Skeletal muscle tissue (tissue), 4 donors: ENCODE measurements around the gene CCL20. TPM values are rescaled to one million over a fixed set of nuclear protein-coding genes. Genes with fewer than 3 reads are reported as not detected.
A peak's percentile ranks its signal among the peaks of the same experiment; 100 is the strongest.

Experiments
- H3K27ac ChIP-seq: one replicate; pipeline ENCODE4 v1.7.0; 2013; ENCODE audit warnings: mild to moderate bottlenecking, low read depth, low read length, inconsistent platforms
- H3K27me3 ChIP-seq, 3 donors: one replicate each; pipeline ENCODE4 v1.7.0; 2013; ENCODE audit warnings: low read length in 3 of 3; ENCODE audit not compliant: control insufficient read depth in 3 of 3, insufficient read depth in 3 of 3
- H3K36me3 ChIP-seq, 3 donors: one replicate each; pipeline ENCODE4 v1.7.0; 2013; ENCODE audit warnings: low read length in 3 of 3; ENCODE audit not compliant: control insufficient read depth in 3 of 3, insufficient read depth in 3 of 3
- H3K4me1 ChIP-seq, 3 donors: one replicate each; pipeline ENCODE4 v1.7.0; 2013; ENCODE audit warnings: low read length in 3 of 3, mild to moderate bottlenecking in 3 of 3; ENCODE audit not compliant: control insufficient read depth in 3 of 3, insufficient read depth in 3 of 3
- H3K4me3 ChIP-seq, 3 donors: one replicate each; pipeline ENCODE4 v1.7.0; 2013; ENCODE audit warnings: low read length in 3 of 3
- H3K9ac ChIP-seq, 3 donors: one replicate each; pipeline ENCODE4 v1.7.0; 2013; ENCODE audit warnings: low read length in 3 of 3, mild to moderate bottlenecking in 3 of 3, moderate library complexity in 2 of 3, low read depth in 1 of 3
- H3K9me3 ChIP-seq, 3 donors: one replicate each; pipeline ENCODE4 v1.7.0; 2013; ENCODE audit warnings: low read length in 3 of 3; ENCODE audit not compliant: control insufficient read depth in 3 of 3
- total RNA-seq: library from RNA; depleted of rRNA; stranded (reverse); fragments of >200 nt; gene quantifications from one replicate; pipeline ENCODE4 v1.2.3, GENCODE V29; 2014
- donor health status: Osteomylitis.

Gene CCL20
- total RNA-seq: not detected

- Histone ChIP-seq H3K4me3 (no peak within 1 kb of the TSS), H3K4me1 (peaks cover 0 to 3% (median 3%) of the 10 kb centered on the region in 3 donors), H3K9ac (no peak within 1 kb of the TSS), H3K9me3 (no peaks in the 10 kb centered on the region), H3K27ac (no peak within 1 kb of the TSS), H3K36me3 (no peaks in the 10 kb centered on the region), H3K27me3 (no peaks in the 10 kb centered on the region)
Observed at GRCh38 chr2:227813562-227814353, at the start of gene CCL20. Gene CCL20 (plus strand): TSS chr2:227813842. CDS start chr2:227813912, 70 bp downstream.

GRCh38 chr2:227765788-227766372 is 47.8 kb upstream of the CCL20 start:
- peak overlapping the region in 1 of 3 donors; percentile 2 for H3K9ac ChIP-seq
- H3K36me3 ChIP-seq: no peaks in the 10 kb centered on the region
- H3K9me3 ChIP-seq: no peaks in the 10 kb centered on the region
- H3K4me1 ChIP-seq: no peaks in the 10 kb centered on the region
- no peak overlapping the region for H3K27ac ChIP-seq
- H3K4me3 ChIP-seq: no peak overlapping the region
- H3K27me3 ChIP-seq: no peaks in the 10 kb centered on the region

- no peaks in the 10 kb centered on the region for H3K4me1 ChIP-seq
- peak overlapping the region in 1 of 3 donors; percentile 2 for H3K9ac ChIP-seq
- H3K9me3 ChIP-seq: no peaks in the 10 kb centered on the region
- no peaks in the 10 kb centered on the region for H3K36me3 ChIP-seq
- no peaks in the 10 kb centered on the region for H3K27me3 ChIP-seq
- H3K27ac ChIP-seq: no peak overlapping the region
- no peak overlapping the region for H3K4me3 ChIP-seq
Observed at GRCh38 chr2:227766373-227766883, 47.2 kb upstream of the CCL20 start.

GRCh38 chr2:227767830-227768229 is 45.8 kb upstream of the CCL20 start:
- Histone ChIP-seq H3K9me3 (no peaks in the 10 kb centered on the region), H3K36me3 (no peaks in the 10 kb centered on the region), H3K27me3 (no peaks in the 10 kb centered on the region), H3K4me1 (no peaks in the 10 kb centered on the region), H3K27ac (no peak overlapping the region), H3K4me3 (no peak overlapping the region), H3K9ac (no peak overlapping the region)

GRCh38 chr2:227772197-227772661 is 41.4 kb upstream of the CCL20 start:
- Histone ChIP-seq H3K9ac (peak overlapping the region in 1 of 3 donors; percentile 12), H3K27me3 (no peaks in the 10 kb centered on the region)

GRCh38 chr2:227772932-227773331 is 40.7 kb upstream of the CCL20 start:
- no peak overlapping the region for H3K4me3 ChIP-seq

More at GRCh38 chr2:227772197-227772661, 41.4 kb upstream of the CCL20 start:
- Histone ChIP-seq H3K27ac (no peak overlapping the region), H3K4me1 (no peaks in the 10 kb centered on the region), H3K36me3 (no peaks in the 10 kb centered on the region), H3K9me3 (no peaks in the 10 kb centered on the region), H3K4me3 (no peak overlapping the region)

GRCh38 chr2:227774011-227774624 is 39.5 kb upstream of the CCL20 start:
- H3K4me3 ChIP-seq: no peak overlapping the region
- no peak overlapping the region for H3K27ac ChIP-seq
- H3K9ac ChIP-seq: no peak overlapping the region
- H3K36me3 ChIP-seq: no peaks in the 10 kb centered on the region
- no peaks in the 10 kb centered on the region for H3K27me3 ChIP-seq
- H3K4me1 ChIP-seq: no peaks in the 10 kb centered on the region
- no peaks in the 10 kb centered on the region for H3K9me3 ChIP-seq

More at GRCh38 chr2:227772932-227773331, 40.7 kb upstream of the CCL20 start:
- H3K4me1 ChIP-seq: no peaks in the 10 kb centered on the region
- no peaks in the 10 kb centered on the region for H3K9me3 ChIP-seq
- H3K27me3 ChIP-seq: no peaks in the 10 kb centered on the region
- no peak overlapping the region for H3K27ac ChIP-seq
- no peaks in the 10 kb centered on the region for H3K36me3 ChIP-seq
- H3K9ac ChIP-seq: no peak overlapping the region

- Histone ChIP-seq H3K4me3 (no peak overlapping the region), H3K27me3 (no peaks in the 10 kb centered on the region), H3K27ac (no peak overlapping the region), H3K9ac (no peak overlapping the region), H3K4me1 (no peaks in the 10 kb centered on the region), H3K36me3 (no peaks in the 10 kb centered on the region), H3K9me3 (no peaks in the 10 kb centered on the region)
Observed at GRCh38 chr2:227774895-227775842, 38.5 kb upstream of the CCL20 start.

GRCh38 chr2:227780981-227781615 is 32.5 kb upstream of the CCL20 start:
- Histone ChIP-seq H3K27ac (no peak overlapping the region), H3K4me3 (no peak overlapping the region), H3K9me3 (no peaks in the 10 kb centered on the region), H3K9ac (no peak overlapping the region), H3K36me3 (no peaks in the 10 kb centered on the region), H3K27me3 (peaks cover 0 to 3% (median 0%) of the 10 kb centered on the region in 3 donors), H3K4me1 (no peaks in the 10 kb centered on the region)
